Keratinocyte (primary cell): ENCODE data around the gene PARN. TPM values are rescaled to one million over a fixed set of nuclear protein-coding genes. Genes with fewer than 3 reads are reported as not detected.

Source experiments
- DNase-seq: peaks from one replicate; pipeline ENCODE4 v3.0.0-alpha.2; 2011; ENCODE audit warnings: low read depth, missing footprints, low spot score
- FAIRE-seq: peaks from 2 replicates; lab custom pipeline; 2011; peaks lifted over from hg19 to GRCh38; lab: Jason Lieb, UNC
- H2AFZ ChIP-seq: 2 replicates; pipeline ENCODE4 v1.6.0; 2012; ENCODE audit warnings: low read length, control low read depth, inconsistent platforms; ENCODE audit not compliant: control insufficient read depth
- H3K27ac ChIP-seq: 2 replicates; pipeline ENCODE4 v1.5.1; 2011; ENCODE audit warnings: low read length; ENCODE audit not compliant: control insufficient read depth, insufficient read depth
- H3K27me3 ChIP-seq: 3 replicates; pipeline ENCODE4 v1.6.0; 2011; ENCODE audit warnings: low read length; ENCODE audit not compliant: control insufficient read depth, insufficient read depth; ENCODE audit errors: extremely low read depth
- H3K36me3 ChIP-seq, 2 experiments: 2 replicates in 1 of 2; 3 replicates in 1 of 2; pipeline ENCODE4 v1.5.1; 2011; ENCODE audit warnings: low read length in 2 of 2, mild to moderate bottlenecking in 1 of 2; ENCODE audit not compliant: control insufficient read depth in 2 of 2, insufficient read depth in 2 of 2; ENCODE audit errors: extremely low read depth in 1 of 2
- H3K4me1 ChIP-seq: 3 replicates; pipeline ENCODE4 v1.5.1; 2011; ENCODE audit warnings: low read length; ENCODE audit not compliant: control insufficient read depth, insufficient read depth; ENCODE audit errors: extremely low read depth
- H3K4me2 ChIP-seq: 3 replicates; pipeline ENCODE4 v1.6.0; 2011; ENCODE audit warnings: low read depth, low read length; ENCODE audit not compliant: control insufficient read depth, insufficient read depth; ENCODE audit errors: extremely low read depth
- H3K4me3 ChIP-seq, 3 experiments: fragments of 200-600 bp in 1 of 3; sonication (generic) in 1 of 3; 2 replicates in 2 of 3; 3 replicates in 1 of 3; pipeline ENCODE4 v1.5.1; 2011 to 2016; ENCODE audit warnings: low read length in 3 of 3, mild to moderate bottlenecking in 3 of 3, control low read depth in 2 of 3, inconsistent platforms in 1 of 3, low read depth in 1 of 3, mixed read lengths in 1 of 3, mixed run types in 1 of 3, moderate library complexity in 1 of 3; ENCODE audit not compliant: control insufficient read depth in 2 of 3, insufficient read depth in 2 of 3; ENCODE audit errors: extremely low read depth in 1 of 3
- H3K79me2 ChIP-seq: 2 replicates; pipeline ENCODE4 v1.6.0; 2012; ENCODE audit warnings: low read length; ENCODE audit not compliant: control insufficient read depth, insufficient read depth
- H3K9ac ChIP-seq: 3 replicates; pipeline ENCODE4 v1.6.0; 2011; ENCODE audit warnings: low read length; ENCODE audit not compliant: control insufficient read depth, insufficient read depth; ENCODE audit errors: extremely low read depth
- H3K9me1 ChIP-seq: 3 replicates; pipeline ENCODE4 v1.6.0; 2011; ENCODE audit warnings: low read length; ENCODE audit not compliant: control insufficient read depth, insufficient read depth; ENCODE audit errors: extremely low read depth
- H3K9me3 ChIP-seq: 2 replicates; pipeline ENCODE4 v1.5.1; 2012; ENCODE audit warnings: low read depth, low read length; ENCODE audit not compliant: control insufficient read depth
- H4K20me1 ChIP-seq: 3 replicates; pipeline ENCODE4 v1.6.0; 2011; ENCODE audit warnings: low read length; ENCODE audit not compliant: control insufficient read depth, insufficient read depth; ENCODE audit errors: extremely low read depth
- EZH2 ChIP-seq: IDR thresholded peaks from one replicate; pipeline ENCODE4 v1.6.1; 2012; ENCODE audit warnings: inconsistent platforms, mild to moderate bottlenecking, low read length, moderate library complexity
- dilution Hi-C: fragments of 300-500 bp; cut with MboI; formaldehyde crosslinking; loops from one replicate; pipeline ENCODE4 v1.7.0; 2020; ENCODE audit warnings: low sequenced_read_pairs; ENCODE audit not compliant: extremely low pct_ligation_motif_present
- polyA plus RNA-seq, 5 experiments: library from polyadenylated mRNA; depleted of rRNA in 3 of 5; stranded (reverse) in 3 of 5; stranded (forward) in 1 of 5; unstranded in 1 of 5; fragments of >200 nt; gene quantifications; 1 replicate in 1 of 5; 2 replicates in 3 of 5; 3 replicates in 1 of 5; pipeline versions ENCODE4 v1.2.1 to v1.2.3, GENCODE V29; 2011 to 2012; ENCODE audit warnings: missing spikeins in 2 of 5, low read depth in 1 of 5, low replicate concordance in 1 of 5
- TF ChIP-seq, protein P1 (sequence below), 3 experiments: IDR thresholded peaks in 1 of 3; conservative IDR thresholded peaks in 1 of 3; optimal IDR thresholded peaks in 1 of 3; 2 replicates in 2 of 3; 3 replicates in 1 of 3; pipeline versions ENCODE3 to v1.5.1; 2011; ENCODE audit warnings: low read length in 3 of 3, mild to moderate bottlenecking in 3 of 3, moderate library complexity in 2 of 3, control low read depth in 1 of 3, inconsistent platforms in 1 of 3; ENCODE audit not compliant: insufficient read depth in 2 of 3; ENCODE audit errors: extremely low read depth in 1 of 3

Gene PARN
- polyA plus RNA-seq, 1 donor (not counting 4 experiments of a cell fraction or from before 2014, with no cell fraction given): 40.8 TPM

DNA sequence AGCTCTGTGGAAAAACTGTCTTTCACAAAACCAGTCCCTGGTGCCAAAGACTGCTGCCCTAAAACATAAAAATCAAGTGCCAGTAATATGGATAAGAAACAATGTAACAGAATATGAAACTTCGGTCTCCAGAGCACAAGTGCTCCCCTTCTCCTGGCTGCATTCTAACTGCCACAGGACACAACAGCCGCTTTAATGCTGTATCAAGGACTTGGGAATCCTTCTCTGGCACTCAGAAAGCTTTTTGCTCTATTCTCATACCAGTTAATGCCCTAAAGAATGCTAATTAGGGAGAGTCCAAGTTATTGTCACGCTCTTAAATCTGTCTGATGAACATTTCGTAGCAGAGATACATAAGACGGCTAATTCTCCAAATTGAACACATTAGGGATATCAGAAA, 90.9 kb downstream of the PARN start:
- H3K9me3 ChIP-seq: no peaks in the 10 kb centered on the region
- no peaks in the 10 kb centered on the region for H3K4me1 ChIP-seq
- no peak overlapping the region for H3K4me3 ChIP-seq
- no peak for FAIRE-seq
- dilution Hi-C loops: no loop called here
- DNase-seq: no peak
- H3K9ac ChIP-seq: no peak overlapping the region
- no peaks in the 10 kb centered on the region for H4K20me1 ChIP-seq
- no peak overlapping the region for H2AFZ ChIP-seq
- H3K9me1 ChIP-seq: no peaks in the 10 kb centered on the region
- H3K27ac ChIP-seq: no peak overlapping the region
- TF ChIP-seq, protein P1, sequence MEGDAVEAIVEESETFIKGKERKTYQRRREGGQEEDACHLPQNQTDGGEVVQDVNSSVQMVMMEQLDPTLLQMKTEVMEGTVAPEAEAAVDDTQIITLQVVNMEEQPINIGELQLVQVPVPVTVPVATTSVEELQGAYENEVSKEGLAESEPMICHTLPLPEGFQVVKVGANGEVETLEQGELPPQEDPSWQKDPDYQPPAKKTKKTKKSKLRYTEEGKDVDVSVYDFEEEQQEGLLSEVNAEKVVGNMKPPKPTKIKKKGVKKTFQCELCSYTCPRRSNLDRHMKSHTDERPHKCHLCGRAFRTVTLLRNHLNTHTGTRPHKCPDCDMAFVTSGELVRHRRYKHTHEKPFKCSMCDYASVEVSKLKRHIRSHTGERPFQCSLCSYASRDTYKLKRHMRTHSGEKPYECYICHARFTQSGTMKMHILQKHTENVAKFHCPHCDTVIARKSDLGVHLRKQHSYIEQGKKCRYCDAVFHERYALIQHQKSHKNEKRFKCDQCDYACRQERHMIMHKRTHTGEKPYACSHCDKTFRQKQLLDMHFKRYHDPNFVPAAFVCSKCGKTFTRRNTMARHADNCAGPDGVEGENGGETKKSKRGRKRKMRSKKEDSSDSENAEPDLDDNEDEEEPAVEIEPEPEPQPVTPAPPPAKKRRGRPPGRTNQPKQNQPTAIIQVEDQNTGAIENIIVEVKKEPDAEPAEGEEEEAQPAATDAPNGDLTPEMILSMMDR (optimal IDR thresholded peaks at IDR 0.05 in 1 of 3, IDR thresholded peaks at IDR 0.05 in 1 of 3, conservative IDR thresholded peaks at IDR 0.05 in 1 of 3; ENCODE audit: extremely low read depth in 1 of 3, insufficient read depth in 2 of 3, low read length in 3 of 3): no peak
- no peak for TF ChIP-seq EZH2
- H3K27me3 ChIP-seq: no peaks in the 10 kb centered on the region
- H3K36me3 ChIP-seq: no peaks in the 10 kb centered on the region
- H3K4me2 ChIP-seq: no peak overlapping the region
- H3K79me2 ChIP-seq: no peaks in the 10 kb centered on the region

DNA sequence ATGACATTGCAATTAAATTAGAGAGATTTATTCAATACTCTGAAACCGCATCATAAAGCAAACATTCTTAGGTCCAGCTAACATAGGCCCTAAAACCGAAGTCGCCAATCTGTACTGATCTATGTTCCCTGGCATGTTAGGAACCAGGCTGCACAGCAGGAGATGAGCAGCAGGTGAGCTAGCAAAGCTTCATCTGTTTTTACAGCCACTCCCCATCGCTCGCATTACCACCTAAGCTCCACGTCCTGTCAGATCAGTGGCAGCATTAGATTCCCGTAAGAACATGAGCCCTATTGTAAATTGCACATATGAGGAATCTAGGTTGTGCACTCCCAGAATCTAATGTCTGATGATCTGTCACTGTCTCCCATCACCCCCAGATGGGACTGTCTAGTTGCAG, 91.5 kb downstream of the PARN start:
- H3K4me3 ChIP-seq: no peak overlapping the region
- TF ChIP-seq, protein P1 (optimal IDR thresholded peaks at IDR 0.05 in 1 of 3, IDR thresholded peaks at IDR 0.05 in 1 of 3, conservative IDR thresholded peaks at IDR 0.05 in 1 of 3; ENCODE audit: extremely low read depth in 1 of 3, insufficient read depth in 2 of 3, low read length in 3 of 3): no peak
- no peak for TF ChIP-seq EZH2
- H3K79me2 ChIP-seq: no peaks in the 10 kb centered on the region
- H3K9me3 ChIP-seq: no peaks in the 10 kb centered on the region
- no peak overlapping the region for H3K4me2 ChIP-seq
- H3K36me3 ChIP-seq: no peaks in the 10 kb centered on the region
- H2AFZ ChIP-seq: no peak overlapping the region
- H3K9ac ChIP-seq: no peak overlapping the region
- H3K27ac ChIP-seq: no peak overlapping the region
- no peaks in the 10 kb centered on the region for H3K4me1 ChIP-seq
- no peaks in the 10 kb centered on the region for H3K27me3 ChIP-seq
- H3K9me1 ChIP-seq: no peaks in the 10 kb centered on the region
- no peak for FAIRE-seq
- DNase-seq: no peak
- no peaks in the 10 kb centered on the region for H4K20me1 ChIP-seq
- dilution Hi-C loops: no loop called here
